ENCODE data around the gene YWHAH.

DNA sequence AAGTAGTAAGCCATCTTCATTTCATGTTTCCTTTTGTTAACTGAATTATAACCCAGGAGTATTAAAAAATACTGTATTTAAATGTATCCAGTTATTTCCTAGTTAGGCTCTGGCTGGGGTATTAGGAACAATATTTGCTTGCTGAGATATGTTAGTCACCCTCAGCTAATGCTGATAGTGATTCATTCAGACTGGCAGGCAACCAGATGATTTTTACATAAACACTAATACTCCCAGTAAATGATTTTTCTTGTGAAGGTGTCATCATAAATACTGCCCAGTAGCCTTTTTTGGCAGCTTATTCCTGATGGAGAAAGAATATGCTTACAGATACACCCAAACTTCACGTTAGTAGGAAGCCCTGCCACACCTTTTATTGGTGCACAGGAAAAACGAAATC is 8.1 kb downstream of the YWHAH start:
- TF ChIP-seq, protein P1, sequence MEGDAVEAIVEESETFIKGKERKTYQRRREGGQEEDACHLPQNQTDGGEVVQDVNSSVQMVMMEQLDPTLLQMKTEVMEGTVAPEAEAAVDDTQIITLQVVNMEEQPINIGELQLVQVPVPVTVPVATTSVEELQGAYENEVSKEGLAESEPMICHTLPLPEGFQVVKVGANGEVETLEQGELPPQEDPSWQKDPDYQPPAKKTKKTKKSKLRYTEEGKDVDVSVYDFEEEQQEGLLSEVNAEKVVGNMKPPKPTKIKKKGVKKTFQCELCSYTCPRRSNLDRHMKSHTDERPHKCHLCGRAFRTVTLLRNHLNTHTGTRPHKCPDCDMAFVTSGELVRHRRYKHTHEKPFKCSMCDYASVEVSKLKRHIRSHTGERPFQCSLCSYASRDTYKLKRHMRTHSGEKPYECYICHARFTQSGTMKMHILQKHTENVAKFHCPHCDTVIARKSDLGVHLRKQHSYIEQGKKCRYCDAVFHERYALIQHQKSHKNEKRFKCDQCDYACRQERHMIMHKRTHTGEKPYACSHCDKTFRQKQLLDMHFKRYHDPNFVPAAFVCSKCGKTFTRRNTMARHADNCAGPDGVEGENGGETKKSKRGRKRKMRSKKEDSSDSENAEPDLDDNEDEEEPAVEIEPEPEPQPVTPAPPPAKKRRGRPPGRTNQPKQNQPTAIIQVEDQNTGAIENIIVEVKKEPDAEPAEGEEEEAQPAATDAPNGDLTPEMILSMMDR (IDR thresholded peaks at IDR 0.05), result no peak
- TF ChIP-seq POLR2A (IDR thresholded peaks at IDR 0.05), result no peak

Measured in body of pancreas (tissue), 4 donors.